Mesodermal cell (in vitro differentiated cells): ENCODE measurements around the gene ABI3BP.
"Not testable (repeated sequence)": the region's sequence is repeated elsewhere in the genome, so short reads cannot be mapped to it uniquely, and the experiment has no call there.

ENCODE experiments used
- H3K27ac ChIP-seq: 2 replicates; pipeline ENCODE4 v1.7.0; 2013; ENCODE audit warnings: mild to moderate bottlenecking, low read depth, low read length, moderate library complexity; ENCODE audit not compliant: severe bottlenecking
- H3K36me3 ChIP-seq: 2 replicates; pipeline ENCODE4 v1.7.1; 2013; ENCODE audit warnings: mild to moderate bottlenecking, low read length, moderate library complexity; ENCODE audit not compliant: control insufficient read depth, insufficient read depth
- H3K4me1 ChIP-seq: one replicate; pipeline ENCODE4 v1.7.1; 2013; ENCODE audit warnings: mild to moderate bottlenecking, low read length; ENCODE audit not compliant: insufficient read depth, control insufficient read depth, poor library complexity, severe bottlenecking
- H3K4me3 ChIP-seq: 2 replicates; pipeline ENCODE4 v1.7.0; 2013; ENCODE audit warnings: low read length, control low read depth, mild to moderate bottlenecking; ENCODE audit not compliant: insufficient read depth, poor library complexity, severe bottlenecking; ENCODE audit errors: extremely low read depth
- H3K9me3 ChIP-seq: 2 replicates; pipeline ENCODE4 v1.7.1; 2013; ENCODE audit warnings: mild to moderate bottlenecking, low read length, moderate library complexity; ENCODE audit not compliant: control insufficient read depth
- WGBS, 2 experiments: methylation state at CpG; one replicate each; pipeline ENCODE4 v1.1.5; 2013; ENCODE audit warnings: missing lambda C conversion rate in 2 of 2; ENCODE audit not compliant: insufficient coverage in 2 of 2; 5-methylcytosine and 5-hydroxymethylcytosine counted together

ABI3BP gene

GRCh38 chr3:100946096-100946495 is 47.1 kb downstream of the ABI3BP start:
- not testable (repeated sequence) for H3K36me3 ChIP-seq, H3K9me3 ChIP-seq, H3K4me1 ChIP-seq, H3K27ac ChIP-seq, H3K4me3 ChIP-seq
- 93 to 100% methylated on average over 2 of the region's 2 CpGs for WGBS, 2 experiments

- WGBS, 2 experiments = 95 to 100% methylated on average over 1 to 2 of the region's 2 CpGs
- Histone ChIP-seq H3K4me1 (no peaks in the 10 kb centered on the region), H3K4me3 (no peak overlapping the region), H3K36me3 (no peaks in the 10 kb centered on the region), H3K27ac (no peak overlapping the region), H3K9me3 (no peaks in the 10 kb centered on the region)
Observed at GRCh38 chr3:100941451-100941850, 51.8 kb downstream of the ABI3BP start.

- Histone ChIP-seq H3K4me1 (no peaks in the 10 kb centered on the region), H3K9me3 (no peaks in the 10 kb centered on the region), H3K36me3 (no peaks in the 10 kb centered on the region), H3K27ac (no peak overlapping the region), H3K4me3 (no peak overlapping the region)
- WGBS, 2 experiments = 57 to 100% methylated on average over 1 of the region's 2 CpGs
Observed at GRCh38 chr3:100941041-100941440, 52.2 kb downstream of the ABI3BP start.

GRCh38 chr3:100936931-100937330 is 56.3 kb downstream of the ABI3BP start:
- H3K4me3 ChIP-seq = no peak overlapping the region
- no CpG with 5 or more reads among the region's 1 CpG for WGBS, 2 experiments
- no peaks in the 10 kb centered on the region for H3K9me3 ChIP-seq
- H3K36me3 ChIP-seq = no peaks in the 10 kb centered on the region
- no peak overlapping the region for H3K27ac ChIP-seq
- no peaks in the 10 kb centered on the region for H3K4me1 ChIP-seq

- no peaks in the 10 kb centered on the region for H3K36me3 ChIP-seq
- H3K9me3 ChIP-seq = no peaks in the 10 kb centered on the region
- no peaks in the 10 kb centered on the region for H3K4me1 ChIP-seq
- H3K27ac ChIP-seq = no peak overlapping the region
- WGBS, 2 experiments = 87 to 92% methylated on average over 1 to 3 of the region's 4 CpGs
- H3K4me3 ChIP-seq = no peak overlapping the region
Observed at GRCh38 chr3:100932491-100932890, 60.7 kb downstream of the ABI3BP start.

- H3K4me3 ChIP-seq = no peak overlapping the region
- no peaks in the 10 kb centered on the region for H3K36me3 ChIP-seq
- no peak overlapping the region for H3K27ac ChIP-seq
- no peaks in the 10 kb centered on the region for H3K9me3 ChIP-seq
- 76 to 93% methylated on average over 3 to 4 of the region's 6 CpGs for WGBS, 2 experiments
- no peaks in the 10 kb centered on the region for H3K4me1 ChIP-seq
Observed at GRCh38 chr3:100928638-100929428, 64.4 kb downstream of the ABI3BP start.

GRCh38 chr3:100927775-100928174 is 65.4 kb downstream of the ABI3BP start:
- no peaks in the 10 kb centered on the region for H3K4me1 ChIP-seq
- no peak overlapping the region for H3K4me3 ChIP-seq
- no peaks in the 10 kb centered on the region for H3K36me3 ChIP-seq
- H3K9me3 ChIP-seq = no peaks in the 10 kb centered on the region
- no peak overlapping the region for H3K27ac ChIP-seq

GRCh38 chr3:100915706-100916495 is 77.3 kb downstream of the ABI3BP start:
- H3K27ac ChIP-seq = no peak overlapping the region
- H3K4me3 ChIP-seq = no peak overlapping the region
- H3K36me3 ChIP-seq = no peaks in the 10 kb centered on the region
- H3K9me3 ChIP-seq = no peaks in the 10 kb centered on the region
- 92 to 95% methylated on average over 4 to 5 of the region's 10 CpGs for WGBS, 2 experiments
- H3K4me1 ChIP-seq = no peaks in the 10 kb centered on the region

- Histone ChIP-seq H3K4me3 (no peak overlapping the region), H3K36me3 (no peaks in the 10 kb centered on the region), H3K27ac (no peak overlapping the region), H3K9me3 (no peaks in the 10 kb centered on the region), H3K4me1 (no peaks in the 10 kb centered on the region)
- WGBS, 2 experiments = 87 to 90% methylated on average over 4 of the region's 5 CpGs
Observed at GRCh38 chr3:100913870-100914648, 79.2 kb downstream of the ABI3BP start.

GRCh38 chr3:100912976-100913545 is 80.2 kb downstream of the ABI3BP start:
- H3K4me1 ChIP-seq = no peaks in the 10 kb centered on the region
- H3K36me3 ChIP-seq = no peaks in the 10 kb centered on the region
- 88 to 100% methylated on average over 1 of the region's 4 CpGs for WGBS, 2 experiments

More at GRCh38 chr3:100912976-100913545, 80.2 kb downstream of the ABI3BP start:
- H3K9me3 ChIP-seq = no peaks in the 10 kb centered on the region
- no peak overlapping the region for H3K27ac ChIP-seq
- no peak overlapping the region for H3K4me3 ChIP-seq
